HEK293 (cell line): ENCODE measurements around the gene NCAPD3.

Experiments
- CTCF ChIA-PET: fragments of 350-600 bp; formaldehyde crosslinking; extraction: SDS; loops from one replicate; lab custom pipeline; 2021; ENCODE audit warnings: antibody characterized with exemption; lab: Yijun Ruan, JAX
- POLR2A ChIA-PET: fragments of 300-600 bp; formaldehyde crosslinking; extraction: SDS; loops from one replicate; lab custom pipeline; 2020; ENCODE audit warnings: antibody characterized with exemption, inconsistent platforms; lab: Yijun Ruan, JAX
- H3K27ac ChIP-seq: fragments of 200-500 bp; sonication (Bioruptor generic); 2 replicates; pipeline ENCODE4 v1.5.1; 2014; ENCODE audit warnings: low read depth, low read length, control low read depth, inconsistent platforms; ENCODE audit errors: extremely low read depth
- H3K36me3 ChIP-seq, 2 experiments: fragments of 200-500 bp in 1 of 2; sonication (Bioruptor generic) in 1 of 2; 1 replicate in 1 of 2; 2 replicates in 1 of 2; pipeline ENCODE4 v1.5.1; 2014 to 2017; ENCODE audit warnings: inconsistent platforms in 2 of 2, low read length in 2 of 2; ENCODE audit not compliant: control insufficient read depth in 2 of 2, insufficient read depth in 1 of 2
- H3K4me1 ChIP-seq: fragments of 200-500 bp; sonication (Bioruptor generic); 2 replicates; pipeline ENCODE4 v1.5.1; 2014; ENCODE audit warnings: mild to moderate bottlenecking, low read length, inconsistent platforms; ENCODE audit not compliant: control insufficient read depth, insufficient read depth
- H3K4me3 ChIP-seq: 2 replicates; pipeline ENCODE4 v1.5.1; 2011; ENCODE audit warnings: low read depth, mild to moderate bottlenecking, control low read depth, low read length, moderate library complexity
- H3K9me3 ChIP-seq: fragments of 200-500 bp; sonication (Bioruptor generic); 2 replicates; pipeline ENCODE4 v1.5.1; 2014; ENCODE audit warnings: low read depth, low read length, inconsistent platforms; ENCODE audit not compliant: control insufficient read depth, insufficient read depth
- MZF1 ChIP-seq: fragments of 450-650 bp; formaldehyde crosslinking; IDR thresholded peaks from 2 replicates; pipeline ENCODE4 v1.5.1; 2017; ENCODE audit warnings: missing biosample characterization, missing genetic modification characterization, borderline replicate concordance
- SP7 ChIP-seq: fragments of 450-650 bp; formaldehyde crosslinking; IDR thresholded peaks from 2 replicates; pipeline ENCODE4 v1.5.1; 2016; ENCODE audit warnings: missing biosample characterization, missing genetic modification characterization
- TCF7L2 ChIP-seq: IDR thresholded peaks from 2 replicates; pipeline ENCODE4 v1.6.1; 2011; ENCODE audit warnings: low read depth, mild to moderate bottlenecking, inconsistent platforms, low read length, moderate library complexity, borderline replicate concordance
- ZBTB8A ChIP-seq: fragments of 450-650 bp; formaldehyde crosslinking; IDR thresholded peaks from 2 replicates; pipeline ENCODE4 v1.5.1; 2016; ENCODE audit warnings: missing biosample characterization, missing genetic modification characterization
- ZNF112 ChIP-seq: fragments of 450-650 bp; formaldehyde crosslinking; IDR thresholded peaks from 2 replicates; pipeline ENCODE4 v1.5.0; 2017; ENCODE audit warnings: missing biosample characterization, missing genetic modification characterization
- ZNF184 ChIP-seq: fragments of 450-650 bp; IDR thresholded peaks from 2 replicates; pipeline ENCODE4 v1.5.1; 2018; ENCODE audit warnings: missing biosample characterization, mild to moderate bottlenecking, missing genetic modification characterization
- ZNF394 ChIP-seq: fragments of 450-650 bp; formaldehyde crosslinking; IDR thresholded peaks from 2 replicates; pipeline ENCODE4 v1.5.1; 2016; ENCODE audit warnings: missing biosample characterization, missing genetic modification characterization, mild to moderate bottlenecking, moderate library complexity, borderline replicate concordance
- ZNF501 ChIP-seq: fragments of 450-650 bp; formaldehyde crosslinking; IDR thresholded peaks from 2 replicates; pipeline ENCODE4 v1.5.1; 2016; ENCODE audit warnings: missing biosample characterization, missing genetic modification characterization
- ZNF530 ChIP-seq: fragments of 450-650 bp; formaldehyde crosslinking; IDR thresholded peaks from 2 replicates; pipeline ENCODE4 v1.5.1; 2016; ENCODE audit warnings: low read depth, missing biosample characterization, missing genetic modification characterization
- ZNF585B ChIP-seq: fragments of 450-650 bp; formaldehyde crosslinking; IDR thresholded peaks from 2 replicates; pipeline ENCODE4 v1.5.1; 2016; ENCODE audit warnings: missing biosample characterization, missing genetic modification characterization
- TF ChIP-seq, protein P1 (sequence below): fragments of 450-650 bp; formaldehyde crosslinking; IDR thresholded peaks from 2 replicates; pipeline ENCODE4 v1.5.1; 2016; ENCODE audit warnings: missing biosample characterization, missing genetic modification characterization
- TF ChIP-seq, protein P2 (sequence below): fragments of 450-650 bp; formaldehyde crosslinking; IDR thresholded peaks from 2 replicates; pipeline ENCODE4 v1.5.1; 2016; ENCODE audit warnings: missing biosample characterization, missing genetic modification characterization
- TF ChIP-seq, protein P3 (sequence below): IDR thresholded peaks from 2 replicates; pipeline ENCODE4 v1.6.1; 2011; ENCODE audit warnings: mild to moderate bottlenecking, low read depth, low read length, borderline replicate concordance
- TF ChIP-seq, protein P4 (sequence below): fragments of 450-650 bp; formaldehyde crosslinking; IDR thresholded peaks from 2 replicates; pipeline ENCODE4 v1.5.1; 2016; ENCODE audit warnings: missing biosample characterization, missing genetic modification characterization
- TF ChIP-seq, protein P5 (sequence below): fragments of 450-650 bp; formaldehyde crosslinking; IDR thresholded peaks from 2 replicates; pipeline ENCODE4 v1.5.1; 2016; ENCODE audit warnings: missing biosample characterization, missing genetic modification characterization
- TF ChIP-seq, protein P6 (sequence below): fragments of 450-650 bp; formaldehyde crosslinking; IDR thresholded peaks from 2 replicates; pipeline ENCODE4 v1.5.1; 2016; ENCODE audit warnings: missing biosample characterization, missing genetic modification characterization

The NCAPD3 gene

DNA sequence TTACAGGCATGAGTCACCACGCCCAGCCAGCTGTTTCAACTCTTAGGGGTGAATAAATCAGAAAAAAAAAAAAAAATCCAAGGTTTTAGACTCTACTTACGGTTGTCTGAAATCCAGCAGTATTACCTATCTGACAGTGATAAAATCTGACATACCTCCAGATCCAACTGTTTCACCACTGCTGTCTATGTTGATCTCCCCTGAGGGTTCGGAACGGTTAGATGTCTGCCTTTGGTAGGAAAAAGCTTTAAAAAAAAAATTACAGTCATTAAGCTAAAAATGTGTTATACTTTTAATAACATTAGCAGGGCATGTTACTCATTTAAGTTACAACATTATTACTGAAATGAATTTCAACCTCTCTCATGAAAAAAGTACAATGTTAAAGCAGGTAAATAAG, 21.1 kb downstream of the NCAPD3 start:
- peaks cover 17 to 94% of the 10 kb centered on the region in 2 experiments for H3K36me3 ChIP-seq
- POLR2A ChIA-PET: interaction anchor here (1.0 kb wide), 1 partner anchor 21 kb away, joined by 3 read pairs; the partner anchor contains the start of genes NCAPD3 and VPS26B
- CTCF ChIA-PET: interaction anchor here (1.2 kb wide), 1 partner anchor 38 kb away, joined by 3 read pairs; no protein-coding TSS in a partner anchor
- no peak overlapping the region for H3K4me3 ChIP-seq
- H3K9me3 ChIP-seq: no peaks in the 10 kb centered on the region
- TF ChIP-seq TCF7L2 (no peak), ZNF112 (no peak), ZBTB8A (tag by site-specific recombination) (no peak), ZNF585B (no peak), SP7 (no peak), ZNF394 (no peak), MZF1 (tag by site-specific recombination) (no peak), ZNF530 (tag by site-specific recombination) (no peak), ZNF184 (tag by site-specific recombination) (no peak), ZNF501 (tag by site-specific recombination) (no peak)
- TF ChIP-seq, protein P1, sequence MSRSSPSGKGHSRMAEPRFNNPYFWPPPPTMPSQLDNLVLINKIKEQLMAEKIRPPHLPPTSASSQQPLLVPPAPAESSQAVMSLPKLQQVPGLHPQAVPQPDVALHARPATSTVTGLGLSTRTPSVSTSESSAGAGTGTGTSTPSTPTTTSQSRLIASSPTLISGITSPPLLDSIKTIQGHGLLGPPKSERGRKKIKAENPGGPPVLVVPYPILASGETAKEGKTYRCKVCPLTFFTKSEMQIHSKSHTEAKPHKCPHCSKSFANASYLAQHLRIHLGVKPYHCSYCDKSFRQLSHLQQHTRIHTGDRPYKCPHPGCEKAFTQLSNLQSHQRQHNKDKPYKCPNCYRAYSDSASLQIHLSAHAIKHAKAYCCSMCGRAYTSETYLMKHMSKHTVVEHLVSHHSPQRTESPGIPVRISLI (tag by site-specific recombination): no peak
- TF ChIP-seq, protein P2, sequence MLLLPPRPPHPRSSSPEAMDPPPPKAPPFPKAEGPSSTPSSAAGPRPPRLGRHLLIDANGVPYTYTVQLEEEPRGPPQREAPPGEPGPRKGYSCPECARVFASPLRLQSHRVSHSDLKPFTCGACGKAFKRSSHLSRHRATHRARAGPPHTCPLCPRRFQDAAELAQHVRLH (tag by site-specific recombination): no peak
- TF ChIP-seq, protein P3, sequence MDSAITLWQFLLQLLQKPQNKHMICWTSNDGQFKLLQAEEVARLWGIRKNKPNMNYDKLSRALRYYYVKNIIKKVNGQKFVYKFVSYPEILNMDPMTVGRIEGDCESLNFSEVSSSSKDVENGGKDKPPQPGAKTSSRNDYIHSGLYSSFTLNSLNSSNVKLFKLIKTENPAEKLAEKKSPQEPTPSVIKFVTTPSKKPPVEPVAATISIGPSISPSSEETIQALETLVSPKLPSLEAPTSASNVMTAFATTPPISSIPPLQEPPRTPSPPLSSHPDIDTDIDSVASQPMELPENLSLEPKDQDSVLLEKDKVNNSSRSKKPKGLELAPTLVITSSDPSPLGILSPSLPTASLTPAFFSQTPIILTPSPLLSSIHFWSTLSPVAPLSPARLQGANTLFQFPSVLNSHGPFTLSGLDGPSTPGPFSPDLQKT: no peak
- TF ChIP-seq, protein P4, sequence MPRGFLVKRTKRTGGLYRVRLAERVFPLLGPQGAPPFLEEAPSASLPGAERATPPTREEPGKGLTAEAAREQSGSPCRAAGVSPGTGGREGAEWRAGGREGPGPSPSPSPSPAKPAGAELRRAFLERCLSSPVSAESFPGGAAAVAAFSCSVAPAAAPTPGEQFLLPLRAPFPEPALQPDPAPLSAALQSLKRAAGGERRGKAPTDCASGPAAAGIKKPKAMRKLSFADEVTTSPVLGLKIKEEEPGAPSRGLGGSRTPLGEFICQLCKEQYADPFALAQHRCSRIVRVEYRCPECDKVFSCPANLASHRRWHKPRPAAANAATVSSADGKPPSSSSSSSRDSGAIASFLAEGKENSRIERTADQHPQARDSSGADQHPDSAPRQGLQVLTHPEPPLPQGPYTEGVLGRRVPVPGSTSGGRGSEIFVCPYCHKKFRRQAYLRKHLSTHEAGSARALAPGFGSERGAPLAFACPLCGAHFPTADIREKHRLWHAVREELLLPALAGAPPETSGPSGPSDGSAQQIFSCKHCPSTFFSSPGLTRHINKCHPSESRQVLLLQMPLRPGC (tag by site-specific recombination): no peak
- TF ChIP-seq, protein P5, sequence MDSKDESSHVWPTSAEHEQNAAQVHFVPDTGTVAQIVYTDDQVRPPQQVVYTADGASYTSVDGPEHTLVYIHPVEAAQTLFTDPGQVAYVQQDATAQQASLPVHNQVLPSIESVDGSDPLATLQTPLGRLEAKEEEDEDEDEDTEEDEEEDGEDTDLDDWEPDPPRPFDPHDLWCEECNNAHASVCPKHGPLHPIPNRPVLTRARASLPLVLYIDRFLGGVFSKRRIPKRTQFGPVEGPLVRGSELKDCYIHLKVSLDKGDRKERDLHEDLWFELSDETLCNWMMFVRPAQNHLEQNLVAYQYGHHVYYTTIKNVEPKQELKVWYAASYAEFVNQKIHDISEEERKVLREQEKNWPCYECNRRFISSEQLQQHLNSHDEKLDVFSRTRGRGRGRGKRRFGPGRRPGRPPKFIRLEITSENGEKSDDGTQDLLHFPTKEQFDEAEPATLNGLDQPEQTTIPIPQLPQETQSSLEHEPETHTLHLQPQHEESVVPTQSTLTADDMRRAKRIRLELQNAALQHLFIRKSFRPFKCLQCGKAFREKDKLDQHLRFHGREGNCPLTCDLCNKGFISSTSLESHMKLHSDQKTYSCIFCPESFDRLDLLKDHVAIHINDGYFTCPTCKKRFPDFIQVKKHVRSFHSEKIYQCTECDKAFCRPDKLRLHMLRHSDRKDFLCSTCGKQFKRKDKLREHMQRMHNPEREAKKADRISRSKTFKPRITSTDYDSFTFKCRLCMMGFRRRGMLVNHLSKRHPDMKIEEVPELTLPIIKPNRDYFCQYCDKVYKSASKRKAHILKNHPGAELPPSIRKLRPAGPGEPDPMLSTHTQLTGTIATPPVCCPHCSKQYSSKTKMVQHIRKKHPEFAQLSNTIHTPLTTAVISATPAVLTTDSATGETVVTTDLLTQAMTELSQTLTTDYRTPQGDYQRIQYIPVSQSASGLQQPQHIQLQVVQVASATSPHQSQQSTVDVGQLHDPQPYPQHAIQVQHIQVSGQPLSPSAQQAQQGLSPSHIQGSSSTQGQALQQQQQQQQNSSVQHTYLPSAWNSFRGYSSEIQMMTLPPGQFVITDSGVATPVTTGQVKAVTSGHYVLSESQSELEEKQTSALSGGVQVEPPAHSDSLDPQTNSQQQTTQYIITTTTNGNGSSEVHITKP (tag by site-specific recombination): no peak
- TF ChIP-seq, protein P6, sequence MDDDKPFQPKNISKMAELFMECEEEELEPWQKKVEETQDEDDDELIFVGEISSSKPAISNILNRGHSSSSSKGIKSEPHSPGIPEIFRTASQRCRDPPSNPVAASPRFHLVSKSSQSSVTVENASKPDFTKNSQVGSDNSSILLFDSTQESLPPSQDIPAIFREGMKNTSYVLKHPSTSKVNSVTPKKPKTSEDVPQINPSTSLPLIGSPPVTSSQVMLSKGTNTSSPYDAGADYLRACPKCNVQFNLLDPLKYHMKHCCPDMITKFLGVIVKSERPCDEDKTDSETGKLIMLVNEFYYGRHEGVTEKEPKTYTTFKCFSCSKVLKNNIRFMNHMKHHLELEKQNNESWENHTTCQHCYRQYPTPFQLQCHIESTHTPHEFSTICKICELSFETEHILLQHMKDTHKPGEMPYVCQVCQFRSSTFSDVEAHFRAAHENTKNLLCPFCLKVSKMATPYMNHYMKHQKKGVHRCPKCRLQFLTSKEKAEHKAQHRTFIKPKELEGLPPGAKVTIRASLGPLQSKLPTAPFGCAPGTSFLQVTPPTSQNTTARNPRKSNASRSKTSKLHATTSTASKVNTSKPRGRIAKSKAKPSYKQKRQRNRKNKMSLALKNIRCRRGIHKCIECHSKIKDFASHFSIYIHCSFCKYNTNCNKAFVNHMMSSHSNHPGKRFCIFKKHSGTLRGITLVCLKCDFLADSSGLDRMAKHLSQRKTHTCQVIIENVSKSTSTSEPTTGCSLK: no peak
- TF ChIP-seq, all 188 proteins: peak for 0
- Histone ChIP-seq H3K27ac (no peak overlapping the region), H3K4me1 (no peaks in the 10 kb centered on the region)
